ENCODE data around the gene DPP4. TPM values are rescaled to one million over a fixed set of nuclear protein-coding genes. Genes with fewer than 3 reads are reported as not detected.
A peak's percentile ranks its signal among the peaks of the same experiment; 100 is the strongest.

DPP4 gene
- total and polyA plus RNA-seq, 2 of the 13 experiments (the other 11 are each of a cell fraction or from before 2014, with no cell fraction given): 39.4 to 109 TPM

GRCh38 chr2:162073888-162074631 is at the start of gene DPP4 (continued):
- peak in 1 of 2 experiments; percentile 2; a peak in 1 of 4 replicates for TF ChIP-seq REST (IDR thresholded peaks at IDR 0.05; ENCODE audit: borderline replicate concordance in 1 of 2, low read depth in 1 of 2, low read length in 2 of 2)
- no peak for TF ChIP-seq ZNF17 (CRISPR knock-in tag; IDR thresholded peaks at IDR 0.05)
- TF ChIP-seq ZNF10 (CRISPR knock-in tag; IDR thresholded peaks at IDR 0.05; ENCODE audit: borderline replicate concordance, low read depth): no peak
- 0 out of 2 replicates have a peak, but pooled peaks have one; percentile 25 for TF ChIP-seq ZNF121 (CRISPR knock-in tag; IDR thresholded peaks at IDR 0.05)
- no peak; the same call in 1 of the 2 replicates for TF ChIP-seq ZNF816 (CRISPR knock-in tag; IDR thresholded peaks at IDR 0.05; ENCODE audit: borderline replicate concordance)
- TF ChIP-seq RBFOX2 (IDR thresholded peaks at IDR 0.05; ENCODE audit: low read depth, low read length): peak; percentile 95
- peak; percentile 70; the same call in 1 of the 2 replicates for TF ChIP-seq CCDC6 (CRISPR knock-in tag; IDR thresholded peaks at IDR 0.05)
- peak; percentile 53; the same call in 1 of the 2 replicates for TF ChIP-seq GTF2F1 (IDR thresholded peaks at IDR 0.05; ENCODE audit: low read length)
- TF ChIP-seq ZNF546 (CRISPR knock-in tag; conservative IDR thresholded peaks at IDR 0.05): peak; percentile 41; the same call in 1 of the 2 replicates
- TF ChIP-seq ASH2L (IDR thresholded peaks at IDR 0.05; ENCODE audit: insufficient read length, low read depth, low read length): peak; percentile 92
- 0 out of 2 replicates have a peak, but pooled peaks have one; percentile 26 for TF ChIP-seq ZNF547 (CRISPR knock-in tag; IDR thresholded peaks at IDR 0.05)
- TF ChIP-seq NCOA1 (CRISPR knock-in tag; IDR thresholded peaks at IDR 0.05): 0 out of 2 replicates have a peak, but pooled peaks have one; percentile 64
- TF ChIP-seq HNRNPLL (IDR thresholded peaks at IDR 0.05; ENCODE audit: low read depth, low read length, poor library complexity, severe bottlenecking): peak; percentile 90
- no peak for TF ChIP-seq ZNF713 (CRISPR knock-in tag; IDR thresholded peaks at IDR 0.05)
- 0 out of 2 replicates have a peak, but pooled peaks have one; percentile 5 for TF ChIP-seq CREM (IDR thresholded peaks at IDR 0.05)
- no peak for TF ChIP-seq CREM (CRISPR knock-in tag; IDR thresholded peaks at IDR 0.05)
- TF ChIP-seq POGZ (CRISPR knock-in tag; IDR thresholded peaks at IDR 0.05): peak; percentile 54; the same call in 1 of the 2 replicates
- TF ChIP-seq KLF16 (CRISPR knock-in tag; IDR thresholded peaks at IDR 0.05): peak in 1 of 2 experiments; percentile 28; a peak in 1 of 4 replicates
- TF ChIP-seq NBN (conservative IDR thresholded peaks at IDR 0.05): no peak
- peak; percentile 44 for TF ChIP-seq USF2 (IDR thresholded peaks at IDR 0.05; ENCODE audit: low read depth, low read length)
- TF ChIP-seq USF2 (CRISPR knock-in tag; IDR thresholded peaks at IDR 0.05; ENCODE audit: borderline replicate concordance): no peak
- no peak for TF ChIP-seq SP5 (CRISPR knock-in tag; IDR thresholded peaks at IDR 0.05; ENCODE audit: borderline replicate concordance, low read depth)
- TF ChIP-seq HNRNPL (IDR thresholded peaks at IDR 0.05; ENCODE audit: low read depth, low read length): peak; percentile 80; the same call in 1 of the 2 replicates
- TF ChIP-seq ZMYM2 (CRISPR knock-in tag; IDR thresholded peaks at IDR 0.05): peak; percentile 59; the same call in 1 of the 2 replicates
- peak; percentile 8 for TF ChIP-seq HNRNPK (IDR thresholded peaks at IDR 0.05; ENCODE audit: low read depth, low read length, poor library complexity, severe bottlenecking)
